GM06990 (cell line): ENCODE results near the gene MSI2.
A peak's percentile ranks its signal among the peaks of the same experiment; 100 is the strongest.

Experiments
- DNase-seq: peaks from one replicate; pipeline ENCODE4 v3.0.0-alpha.2; 2011; ENCODE audit not compliant: insufficient read length; ENCODE audit errors: extremely low read depth
- H3K27me3 ChIP-seq: replicated peaks from 2 replicates; pipeline ENCODE4 v1.6.0; 2011; ENCODE audit warnings: low read length; ENCODE audit not compliant: control insufficient read depth, insufficient read depth
- H3K36me3 ChIP-seq: 2 replicates; pipeline ENCODE4 v1.5.1; 2011; ENCODE audit warnings: low read length; ENCODE audit not compliant: control insufficient read depth, insufficient read depth
- H3K4me3 ChIP-seq: replicated peaks from 2 replicates; pipeline ENCODE4 v1.5.1; 2011; ENCODE audit warnings: low read depth, mild to moderate bottlenecking, control low read depth, low read length
- TF ChIP-seq, protein P1 (sequence below): IDR thresholded peaks from 2 replicates; pipeline ENCODE4 v1.5.1; 2011; ENCODE audit warnings: low read length, control low read depth, mild to moderate bottlenecking, inconsistent platforms; ENCODE audit not compliant: insufficient read depth, poor library complexity, severe bottlenecking

Gene MSI2

GRCh38 chr17:57597101-57597500 is 340.8 kb downstream of the MSI2 start:
- H3K4me3 ChIP-seq: no peak overlapping the region
- TF ChIP-seq, protein P1, sequence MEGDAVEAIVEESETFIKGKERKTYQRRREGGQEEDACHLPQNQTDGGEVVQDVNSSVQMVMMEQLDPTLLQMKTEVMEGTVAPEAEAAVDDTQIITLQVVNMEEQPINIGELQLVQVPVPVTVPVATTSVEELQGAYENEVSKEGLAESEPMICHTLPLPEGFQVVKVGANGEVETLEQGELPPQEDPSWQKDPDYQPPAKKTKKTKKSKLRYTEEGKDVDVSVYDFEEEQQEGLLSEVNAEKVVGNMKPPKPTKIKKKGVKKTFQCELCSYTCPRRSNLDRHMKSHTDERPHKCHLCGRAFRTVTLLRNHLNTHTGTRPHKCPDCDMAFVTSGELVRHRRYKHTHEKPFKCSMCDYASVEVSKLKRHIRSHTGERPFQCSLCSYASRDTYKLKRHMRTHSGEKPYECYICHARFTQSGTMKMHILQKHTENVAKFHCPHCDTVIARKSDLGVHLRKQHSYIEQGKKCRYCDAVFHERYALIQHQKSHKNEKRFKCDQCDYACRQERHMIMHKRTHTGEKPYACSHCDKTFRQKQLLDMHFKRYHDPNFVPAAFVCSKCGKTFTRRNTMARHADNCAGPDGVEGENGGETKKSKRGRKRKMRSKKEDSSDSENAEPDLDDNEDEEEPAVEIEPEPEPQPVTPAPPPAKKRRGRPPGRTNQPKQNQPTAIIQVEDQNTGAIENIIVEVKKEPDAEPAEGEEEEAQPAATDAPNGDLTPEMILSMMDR: no peak
- DNase-seq: no peak
- H3K27me3 ChIP-seq: no peaks in the 10 kb centered on the region
- H3K36me3 ChIP-seq: peaks cover 3% of the 10 kb centered on the region

GRCh38 chr17:57597531-57598453 is 341.5 kb downstream of the MSI2 start:
- TF ChIP-seq, protein P1: peak; percentile 84
- Histone ChIP-seq H3K36me3 (peaks cover 3% of the 10 kb centered on the region), H3K4me3 (no peak overlapping the region), H3K27me3 (no peaks in the 10 kb centered on the region)
- no peak for DNase-seq

GRCh38 chr17:57599271-57600045 is 343.1 kb downstream of the MSI2 start:
- Histone ChIP-seq H3K27me3 (no peaks in the 10 kb centered on the region), H3K4me3 (no peak overlapping the region), H3K36me3 (peaks cover 3% of the 10 kb centered on the region)
- no peak for DNase-seq
- TF ChIP-seq, protein P1: no peak

GRCh38 chr17:57600074-57600473 is 343.8 kb downstream of the MSI2 start:
- TF ChIP-seq, protein P1: no peak
- H3K4me3 ChIP-seq: no peak overlapping the region
- H3K36me3 ChIP-seq: peaks cover 3% of the 10 kb centered on the region
- no peak for DNase-seq
- H3K27me3 ChIP-seq: no peaks in the 10 kb centered on the region

DNA sequence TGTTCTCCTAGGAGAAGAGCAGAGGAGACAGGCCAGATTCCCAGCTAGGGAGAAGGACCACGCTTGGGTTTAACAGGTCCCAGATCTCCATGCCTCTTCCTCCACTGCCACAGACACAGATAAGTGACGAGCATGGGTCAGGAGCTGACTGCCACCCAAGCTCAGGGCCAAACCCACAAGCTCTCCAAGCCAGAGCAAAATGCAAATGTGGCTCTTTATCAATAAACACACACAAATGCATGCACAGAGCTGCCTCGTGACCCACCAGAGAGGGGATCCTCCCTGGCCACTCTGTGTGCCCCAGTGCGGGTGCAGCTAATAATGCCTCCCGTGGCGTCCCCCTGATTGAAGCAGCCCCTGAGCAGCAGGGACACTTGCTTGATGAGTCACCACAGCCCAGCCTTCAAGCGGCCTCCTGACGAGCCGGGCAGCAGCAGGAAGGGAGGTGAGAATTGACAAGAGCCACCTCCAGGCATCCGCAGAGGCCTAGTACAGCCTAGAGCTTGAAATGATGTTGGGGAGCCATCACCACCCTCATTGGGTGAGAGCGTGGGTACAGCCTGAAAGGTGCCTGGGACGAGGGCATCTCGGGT is 344.9 kb downstream of the MSI2 start:
- TF ChIP-seq, protein P1: no peak
- DNase-seq: no peak
- H3K4me3 ChIP-seq: no peak overlapping the region
- peaks cover 3% of the 10 kb centered on the region for H3K36me3 ChIP-seq
- no peaks in the 10 kb centered on the region for H3K27me3 ChIP-seq
